ENCODE results near the gene PACSIN2. TPM values are rescaled to one million over a fixed set of nuclear protein-coding genes. Genes with fewer than 3 reads are reported as not detected.

Gene PACSIN2
- total RNA-seq, 4 donors from 2014 or later = 25.8 to 46.0 (median 27.8) TPM

- H3K27ac ChIP-seq = no peak overlapping the region
- intact Hi-C loops (cut with DNase I) = no loop called here
- WGBS, 2 donors = 93% methylated on average over 4 of the region's 7 CpGs; no CpG with 5 or more reads in 1 of the 2 donors
Measured at GRCh38 chr22:42887120-42887519, 127.8 kb downstream of the PACSIN2 start.

GRCh38 chr22:42885446-42885845, 129.5 kb downstream of the PACSIN2 start:
- H3K27me3 ChIP-seq = no peaks in the 10 kb centered on the region
- intact Hi-C loops (cut with DNase I) = no loop called here
- TF ChIP-seq POLR2A (IDR thresholded peaks at IDR 0.05) (no peak), CTCF (IDR thresholded peaks at IDR 0.05) (no peak)
- DNase-seq = no peak
- no peak overlapping the region for H3K27ac ChIP-seq
- peaks cover 19 to 100% (median 43%) of the 10 kb centered on the region in 3 donors for H3K36me3 ChIP-seq
- H3K4me3 ChIP-seq = no peak overlapping the region
- no peaks in the 10 kb centered on the region for H3K9me3 ChIP-seq
- WGBS, 2 donors = 59 to 70% methylated on average over 7 to 8 of the region's 9 CpGs
- H3K4me1 ChIP-seq = peaks cover 6 to 54% (median 20%) of the 10 kb centered on the region in 3 donors

More at GRCh38 chr22:42887120-42887519, 127.8 kb downstream of the PACSIN2 start:
- peaks cover 8 to 100% (median 30%) of the 10 kb centered on the region in 3 donors for H3K36me3 ChIP-seq
- H3K27me3 ChIP-seq = no peaks in the 10 kb centered on the region
- TF ChIP-seq POLR2A (IDR thresholded peaks at IDR 0.05) (no peak), CTCF (IDR thresholded peaks at IDR 0.05) (no peak)
- H3K4me1 ChIP-seq = peaks cover 6 to 56% (median 23%) of the 10 kb centered on the region in 3 donors
- no peaks in the 10 kb centered on the region for H3K9me3 ChIP-seq
- H3K4me3 ChIP-seq = no peak overlapping the region
- no peak for DNase-seq

GRCh38 chr22:42884616-42885375, 130.2 kb downstream of the PACSIN2 start:
- intact Hi-C loops (cut with DNase I) = no loop called here
- 58 to 79% methylated on average over 4 to 5 of the region's 7 CpGs for WGBS, 2 donors
- TF ChIP-seq CTCF (IDR thresholded peaks at IDR 0.05) = no peak
- no peak for TF ChIP-seq POLR2A (IDR thresholded peaks at IDR 0.05)
- Histone ChIP-seq H3K36me3 (peaks cover 23 to 100% (median 44%) of the 10 kb centered on the region in 3 donors), H3K27ac (no peak overlapping the region), H3K4me1 (peaks cover 6 to 54% (median 20%) of the 10 kb centered on the region in 3 donors), H3K9me3 (no peaks in the 10 kb centered on the region), H3K27me3 (no peaks in the 10 kb centered on the region), H3K4me3 (no peak overlapping the region)
- no peak for DNase-seq

- no peak for DNase-seq
- peaks cover 26 to 100% (median 49%) of the 10 kb centered on the region in 3 donors for H3K36me3 ChIP-seq
- WGBS, 2 donors = 97 to 100% methylated on average over 6 to 9 of the region's 9 CpGs
Measured at GRCh38 chr22:42883970-42884369, 131.0 kb downstream of the PACSIN2 start.

More at GRCh38 chr22:42883970-42884369, 131.0 kb downstream of the PACSIN2 start:
- Histone ChIP-seq H3K27me3 (no peaks in the 10 kb centered on the region), H3K27ac (no peak overlapping the region), H3K4me3 (no peak overlapping the region), H3K4me1 (peaks cover 6 to 48% (median 20%) of the 10 kb centered on the region in 3 donors), H3K9me3 (no peaks in the 10 kb centered on the region)
- intact Hi-C loops (cut with DNase I) = no loop called here
- TF ChIP-seq POLR2A (IDR thresholded peaks at IDR 0.05) (no peak), CTCF (IDR thresholded peaks at IDR 0.05) (no peak)

Data from esophagus squamous epithelium (tissue), 5 donors.